Neural progenitor cell (in vitro differentiated cells): ENCODE data around the gene CFAP20. TPM values are rescaled to one million over a fixed set of nuclear protein-coding genes. Genes with fewer than 3 reads are reported as not detected.

ENCODE experiments used
- DNase-seq: peaks from one replicate; pipeline ENCODE4 v3.0.0-alpha.2; 2016; ENCODE audit warnings: low spot score
- H2AFZ ChIP-seq: fragments of 200-600 bp; sonication (generic); replicated peaks from 2 replicates; pipeline ENCODE4 v1.6.1; 2016; ENCODE audit warnings: antibody characterized with exemption
- H3F3A ChIP-seq: fragments of 200-600 bp; sonication (generic); 2 replicates; pipeline ENCODE4 v1.6.1; 2016; ENCODE audit warnings: antibody characterized with exemption, low read depth
- H3K27ac ChIP-seq: fragments of 200-600 bp; sonication (generic); 2 replicates; pipeline ENCODE4 v1.5.1; 2016; ENCODE audit warnings: mild to moderate bottlenecking
- H3K27me3 ChIP-seq: fragments of 200-600 bp; sonication (generic); 2 replicates; pipeline ENCODE4 v1.6.1; 2016; ENCODE audit warnings: mild to moderate bottlenecking, moderate library complexity
- H3K36me3 ChIP-seq: fragments of 200-600 bp; sonication (generic); 2 replicates; pipeline ENCODE4 v1.5.1; 2016
- H3K4me1 ChIP-seq: fragments of 200-600 bp; sonication (generic); 2 replicates; pipeline ENCODE4 v1.6.1; 2016; ENCODE audit warnings: mixed run types
- H3K4me2 ChIP-seq: fragments of 200-600 bp; sonication (generic); 2 replicates; pipeline ENCODE4 v1.6.1; 2016
- H3K4me3 ChIP-seq: fragments of 200-600 bp; sonication (generic); 2 replicates; pipeline ENCODE4 v1.5.1; 2016
- H3K79me2 ChIP-seq: fragments of 200-600 bp; sonication (generic); 2 replicates; pipeline ENCODE4 v1.6.1; 2016; ENCODE audit warnings: low read depth
- H3K9ac ChIP-seq: fragments of 200-600 bp; sonication (generic); 2 replicates; pipeline ENCODE4 v1.6.1; 2016
- H3K9me3 ChIP-seq: fragments of 200-600 bp; sonication (generic); 2 replicates; pipeline ENCODE4 v1.5.1; 2016; ENCODE audit warnings: low read depth
- H4K20me1 ChIP-seq: fragments of 200-600 bp; sonication (generic); 2 replicates; pipeline ENCODE4 v1.6.1; 2016; ENCODE audit warnings: low read depth
- H3K27ac Mint-ChIP-seq: 3 replicates; pipeline ENCODE4 v1.8.0; 2021; ENCODE audit warnings: mixed read lengths
- H3K27me3 Mint-ChIP-seq: 2 replicates; pipeline ENCODE4 v1.8.0; 2022; ENCODE audit warnings: low read depth, mild to moderate bottlenecking, inconsistent platforms, moderate library complexity, mixed read lengths; ENCODE audit not compliant: insufficient read depth
- H3K36me3 Mint-ChIP-seq: 3 replicates; pipeline ENCODE4 v1.8.0; 2021; ENCODE audit warnings: mixed read lengths
- H3K4me1 Mint-ChIP-seq: 3 replicates; pipeline ENCODE4 v1.8.0; 2021; ENCODE audit warnings: mixed read lengths
- H3K4me3 Mint-ChIP-seq: 3 replicates; pipeline ENCODE4 v1.8.0; 2021; ENCODE audit warnings: mild to moderate bottlenecking, moderate library complexity, mixed read lengths
- H3K9me3 Mint-ChIP-seq: 3 replicates; pipeline ENCODE4 v1.8.0; 2020; ENCODE audit warnings: mixed read lengths
- EZH2 ChIP-seq: fragments of 200-600 bp; sonication (generic); IDR thresholded peaks from 2 replicates; pipeline ENCODE4 v1.6.1; 2017; ENCODE audit warnings: antibody characterized with exemption, mild to moderate bottlenecking, moderate library complexity
- EZH2phosphoT487 ChIP-seq: fragments of 200-600 bp; sonication (generic); IDR thresholded peaks from 2 replicates; pipeline ENCODE4 v1.6.1; 2017; ENCODE audit warnings: antibody characterized with exemption
- total RNA-seq: library from RNA; depleted of rRNA; stranded (reverse); fragments of >200 nt; gene quantifications from 2 replicates; pipeline ENCODE4 v1.2.3, GENCODE V29; 2015; ENCODE audit warnings: low replicate concordance
- TF ChIP-seq, protein P1 (sequence below): fragments of 200-600 bp; sonication (generic); IDR thresholded peaks from 2 replicates; pipeline ENCODE4 v1.5.1; 2017; ENCODE audit warnings: antibody characterized with exemption, mild to moderate bottlenecking

CFAP20 gene
- total RNA-seq, 1 donor from 2014 or later, result 93.8 TPM

DNA sequence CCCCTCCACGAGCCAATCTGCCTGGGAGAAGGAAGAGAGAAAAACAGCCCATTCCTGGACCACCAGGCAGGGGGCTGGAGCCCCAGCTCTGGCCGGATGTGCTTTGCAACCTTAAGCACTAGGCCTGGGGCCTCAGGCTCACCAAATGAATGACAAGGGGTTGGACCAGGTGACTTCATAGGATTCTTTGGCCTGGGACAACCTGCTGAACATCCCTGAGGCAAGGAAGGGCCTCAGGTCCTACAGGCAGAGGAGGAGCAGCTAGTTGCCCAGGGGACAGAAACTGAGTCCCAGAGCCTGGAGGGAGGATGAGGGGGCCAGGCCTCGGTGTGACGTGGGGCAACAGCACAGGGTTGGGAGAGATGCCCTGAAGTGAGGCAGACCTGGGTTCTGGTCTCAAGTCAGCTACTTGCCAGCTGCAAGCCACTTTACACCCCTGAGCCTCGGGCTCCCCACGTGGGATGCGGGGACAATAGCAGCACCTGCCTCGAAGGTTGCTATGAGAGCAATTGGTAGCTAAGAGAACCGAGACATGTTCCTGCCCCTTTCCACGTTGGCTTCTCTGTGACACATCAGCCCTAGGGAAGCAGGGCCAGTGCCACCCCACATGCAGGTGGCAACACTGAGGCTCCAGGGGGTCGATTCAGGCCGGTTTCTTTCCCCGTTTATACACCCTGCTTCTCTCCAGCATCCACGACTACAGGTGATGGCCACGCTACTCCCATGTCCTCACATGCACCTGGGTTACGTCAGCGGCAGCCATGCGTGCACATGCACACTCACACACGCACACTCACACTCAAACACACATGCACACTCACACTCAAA, 42.6 kb downstream of the CFAP20 start:
- no peak overlapping the region for H3K4me3 Mint-ChIP-seq
- Histone ChIP-seq H4K20me1 (no peaks in the 10 kb centered on the region), H3K27me3 (no peaks in the 10 kb centered on the region), H3K4me1 (no peaks in the 10 kb centered on the region), H3F3A (peaks cover 10% of the 10 kb centered on the region), H3K79me2 (no peaks in the 10 kb centered on the region), H3K4me2 (no peak overlapping the region), H3K9me3 (no peaks in the 10 kb centered on the region), H3K27ac (no peak overlapping the region), H2AFZ (peak overlapping the region; percentile 63), H3K9ac (no peak overlapping the region), H3K4me3 (no peak overlapping the region), H3K36me3 (no peaks in the 10 kb centered on the region)
- peaks cover 3% of the 10 kb centered on the region for H3K27me3 Mint-ChIP-seq
- peak overlapping the region; percentile 46 for H3K27ac Mint-ChIP-seq
- peaks cover 8% of the 10 kb centered on the region for H3K4me1 Mint-ChIP-seq
- no peak for DNase-seq
- H3K9me3 Mint-ChIP-seq, result no peaks in the 10 kb centered on the region
- TF ChIP-seq, protein P1, sequence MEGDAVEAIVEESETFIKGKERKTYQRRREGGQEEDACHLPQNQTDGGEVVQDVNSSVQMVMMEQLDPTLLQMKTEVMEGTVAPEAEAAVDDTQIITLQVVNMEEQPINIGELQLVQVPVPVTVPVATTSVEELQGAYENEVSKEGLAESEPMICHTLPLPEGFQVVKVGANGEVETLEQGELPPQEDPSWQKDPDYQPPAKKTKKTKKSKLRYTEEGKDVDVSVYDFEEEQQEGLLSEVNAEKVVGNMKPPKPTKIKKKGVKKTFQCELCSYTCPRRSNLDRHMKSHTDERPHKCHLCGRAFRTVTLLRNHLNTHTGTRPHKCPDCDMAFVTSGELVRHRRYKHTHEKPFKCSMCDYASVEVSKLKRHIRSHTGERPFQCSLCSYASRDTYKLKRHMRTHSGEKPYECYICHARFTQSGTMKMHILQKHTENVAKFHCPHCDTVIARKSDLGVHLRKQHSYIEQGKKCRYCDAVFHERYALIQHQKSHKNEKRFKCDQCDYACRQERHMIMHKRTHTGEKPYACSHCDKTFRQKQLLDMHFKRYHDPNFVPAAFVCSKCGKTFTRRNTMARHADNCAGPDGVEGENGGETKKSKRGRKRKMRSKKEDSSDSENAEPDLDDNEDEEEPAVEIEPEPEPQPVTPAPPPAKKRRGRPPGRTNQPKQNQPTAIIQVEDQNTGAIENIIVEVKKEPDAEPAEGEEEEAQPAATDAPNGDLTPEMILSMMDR, result no peak
- TF ChIP-seq EZH2 (no peak), EZH2phosphoT487 (no peak)
- no peaks in the 10 kb centered on the region for H3K36me3 Mint-ChIP-seq

- H3K9me3 Mint-ChIP-seq, result no peaks in the 10 kb centered on the region
- no peaks in the 10 kb centered on the region for H3K79me2 ChIP-seq
- H3K4me3 ChIP-seq, result no peak overlapping the region
- H4K20me1 ChIP-seq, result no peaks in the 10 kb centered on the region
- H3K4me3 Mint-ChIP-seq, result no peak overlapping the region
- H3K27ac Mint-ChIP-seq, result peak overlapping the region; percentile 46
- TF ChIP-seq EZH2phosphoT487, result no peak
- no peak for TF ChIP-seq EZH2
- TF ChIP-seq, protein P1, result no peak
- H3K36me3 Mint-ChIP-seq, result no peaks in the 10 kb centered on the region
- H3K36me3 ChIP-seq, result no peaks in the 10 kb centered on the region
- no peak overlapping the region for H3K27ac ChIP-seq
- H3K9me3 ChIP-seq, result no peaks in the 10 kb centered on the region
- H3K27me3 ChIP-seq, result no peaks in the 10 kb centered on the region
- H3K4me2 ChIP-seq, result no peak overlapping the region
- H3K27me3 Mint-ChIP-seq, result peaks cover 3% of the 10 kb centered on the region
- H3K4me1 ChIP-seq, result no peaks in the 10 kb centered on the region
- H2AFZ ChIP-seq, result peak overlapping the region; percentile 63
- no peak for DNase-seq
- no peak overlapping the region for H3K9ac ChIP-seq
- H3K4me1 Mint-ChIP-seq, result peaks cover 8% of the 10 kb centered on the region
- peaks cover 10% of the 10 kb centered on the region for H3F3A ChIP-seq
These were observed 43.5 kb downstream of the CFAP20 start for GRCh38 chr16:58085584-58086251.

DNA sequence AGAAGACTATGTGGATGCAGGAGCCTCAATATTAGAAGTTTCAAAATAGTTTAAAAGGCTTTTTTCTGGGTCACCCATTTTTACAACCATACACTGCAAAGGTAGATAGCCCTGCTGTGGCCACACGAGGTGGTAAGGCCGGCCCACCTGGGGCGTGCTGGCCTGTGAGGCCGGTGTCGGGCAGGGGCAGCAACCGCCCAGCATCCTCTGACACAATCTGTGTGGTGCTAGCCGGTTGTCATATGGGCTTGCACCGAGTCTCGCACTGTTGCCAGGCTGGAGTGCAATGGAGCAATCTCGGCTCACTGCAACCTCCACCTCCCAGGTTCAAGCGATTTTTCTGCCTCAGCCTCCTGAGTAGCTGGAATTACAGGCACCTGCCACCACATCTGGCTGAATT, 44.0 kb downstream of the CFAP20 start:
- Histone ChIP-seq H3K4me1 (no peaks in the 10 kb centered on the region), H3K9ac (no peak overlapping the region), H3K79me2 (no peaks in the 10 kb centered on the region), H3K36me3 (no peaks in the 10 kb centered on the region), H2AFZ (no peak overlapping the region), H3K4me2 (no peak overlapping the region), H4K20me1 (no peaks in the 10 kb centered on the region), H3K27ac (no peak overlapping the region), H3F3A (peaks cover 10% of the 10 kb centered on the region), H3K9me3 (no peaks in the 10 kb centered on the region), H3K4me3 (no peak overlapping the region), H3K27me3 (no peaks in the 10 kb centered on the region)
- no peak for DNase-seq
- Mint-ChIP-seq H3K4me3 (no peak overlapping the region), H3K4me1 (peaks cover 8% of the 10 kb centered on the region), H3K27ac (no peak overlapping the region), H3K9me3 (no peaks in the 10 kb centered on the region), H3K36me3 (no peaks in the 10 kb centered on the region), H3K27me3 (peaks cover 3% of the 10 kb centered on the region)
- TF ChIP-seq EZH2, result no peak
- TF ChIP-seq, protein P1, result no peak
- no peak for TF ChIP-seq EZH2phosphoT487
